GM21717 (cell line): ENCODE data around the gene SUCLG1.

Experiments used
- ATAC-seq: cut with Tn5 transposase; IDR thresholded peaks from one replicate; pipeline ENCODE4 v1.9.1; 2021; ENCODE audit warnings: mild to moderate bottlenecking, moderate library complexity; ENCODE audit not compliant: unreplicated experiment

The SUCLG1 gene

DNA sequence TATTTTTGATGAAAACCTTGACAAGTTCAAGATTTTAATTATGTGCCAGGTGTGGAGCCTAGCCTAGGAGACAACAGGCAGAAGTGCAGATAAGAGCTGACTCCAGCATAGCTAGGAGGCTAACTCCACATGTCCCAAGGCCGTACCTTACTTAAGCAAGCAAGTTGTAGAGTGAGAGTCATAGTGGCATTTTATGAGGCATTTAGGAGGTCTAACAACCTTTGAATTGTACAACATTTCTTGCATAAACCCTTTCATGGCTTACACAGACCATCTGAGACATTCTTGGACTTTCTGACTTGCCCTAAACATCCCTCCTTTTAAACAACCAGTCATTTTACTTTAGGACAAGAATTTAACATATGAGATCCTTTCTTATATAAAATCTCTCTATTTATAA is 8.3 kb upstream of the SUCLG1 start:
- ATAC-seq: no peak

DNA sequence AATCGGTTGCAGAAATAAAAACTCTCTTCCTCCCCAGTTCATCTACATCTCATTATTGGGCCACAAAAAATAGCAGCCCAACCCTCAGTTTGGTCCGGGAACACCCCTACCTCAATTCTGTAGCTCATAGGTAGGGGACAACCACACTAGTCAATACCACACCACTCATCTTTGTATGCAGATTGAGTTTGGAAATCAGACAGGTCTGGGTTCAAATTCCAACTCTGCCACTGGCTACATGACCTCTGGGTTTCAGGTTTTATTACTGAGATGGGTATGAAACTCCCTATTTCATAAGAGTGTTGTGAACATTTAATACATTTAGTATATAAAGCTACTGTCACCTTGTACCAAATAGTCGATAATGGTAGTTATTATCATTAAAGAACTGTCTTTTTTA is 2.2 kb upstream of the SUCLG1 start:
- ATAC-seq: no peak

DNA sequence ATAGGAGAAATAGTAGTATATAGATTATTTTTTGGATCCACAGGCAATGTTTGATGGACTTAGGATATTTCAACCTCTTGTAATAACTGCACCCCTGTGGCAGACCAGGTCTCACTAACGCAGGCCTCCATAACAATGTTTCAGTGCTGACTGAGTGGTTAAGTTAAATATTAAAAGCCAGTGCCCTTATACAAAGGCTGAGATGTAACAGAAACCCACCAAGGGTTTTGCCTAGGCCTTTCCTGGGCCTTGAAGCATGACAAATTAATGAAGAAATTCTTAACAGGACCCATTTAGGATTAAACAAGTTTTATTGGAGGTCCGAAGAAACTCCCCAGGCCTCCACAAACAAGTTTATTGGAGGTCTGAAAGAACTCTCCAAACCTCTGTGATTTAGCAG is 1.6 kb upstream of the SUCLG1 start:
- ATAC-seq: no peak

DNA sequence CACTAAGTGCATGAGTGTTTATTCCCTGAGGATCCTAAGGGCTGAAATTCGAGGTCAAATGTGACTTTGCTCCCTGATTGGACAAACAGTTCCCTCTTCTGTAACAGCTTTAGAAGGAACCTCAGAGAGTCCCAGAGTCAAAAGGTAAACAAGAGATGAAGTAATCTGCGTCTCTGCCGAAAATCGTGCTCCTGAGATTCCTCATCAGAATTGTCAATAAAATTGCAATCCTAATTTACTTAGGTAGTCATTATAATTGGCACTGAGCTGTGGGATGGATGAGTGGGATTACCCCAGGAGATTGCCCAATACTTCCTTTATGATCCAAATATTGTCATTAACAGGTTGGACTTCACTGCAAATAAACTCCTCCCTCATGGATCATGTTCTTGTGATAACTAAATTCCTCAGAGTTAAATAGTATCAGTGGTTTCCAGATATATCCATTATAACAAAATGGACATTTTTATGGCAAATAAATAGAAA is 907 bp upstream of the SUCLG1 start:
- ATAC-seq: no peak

DNA sequence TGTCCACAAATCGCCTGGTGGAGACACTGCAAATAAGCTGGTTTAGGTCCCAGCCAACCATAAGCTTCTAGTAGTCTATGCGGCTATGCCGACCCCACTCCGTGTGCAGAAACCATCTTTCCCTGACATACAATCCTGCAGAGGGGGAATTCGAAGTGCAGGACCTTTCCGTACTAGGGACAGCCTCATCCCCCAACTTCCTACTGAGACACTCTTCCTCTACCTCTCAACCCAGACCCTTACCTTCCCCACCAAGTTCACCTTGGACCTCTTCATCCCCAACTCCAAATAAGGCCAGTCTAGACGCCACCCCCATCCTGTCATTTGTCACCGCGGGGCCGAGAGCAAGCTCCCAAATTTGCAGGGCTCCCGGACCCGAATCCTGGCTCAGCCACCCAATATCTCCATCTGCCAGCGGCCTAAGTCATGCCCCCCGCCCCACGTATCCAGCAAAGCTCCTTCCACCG is 496 bp downstream of the SUCLG1 start:
- peak; percentile 33 for ATAC-seq

DNA sequence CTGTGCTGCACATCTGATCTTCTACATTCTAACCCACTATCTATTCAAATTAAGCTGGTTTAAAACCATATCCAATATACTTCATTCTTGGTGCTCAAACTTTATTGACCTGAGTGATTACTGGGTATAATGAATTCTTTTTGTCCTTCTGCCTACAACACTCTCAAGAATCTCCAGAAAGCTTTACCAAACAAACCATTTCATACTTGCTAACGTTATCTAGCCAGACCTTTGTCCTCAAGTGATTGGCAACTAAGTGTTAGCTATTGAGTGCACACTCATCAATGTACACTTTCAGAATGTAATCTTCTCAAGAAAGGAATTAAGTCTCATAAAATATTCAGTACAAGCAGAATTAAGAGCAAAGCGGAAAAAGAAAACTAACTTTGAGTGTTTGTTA is 1.4 kb downstream of the SUCLG1 start:
- ATAC-seq: no peak

DNA sequence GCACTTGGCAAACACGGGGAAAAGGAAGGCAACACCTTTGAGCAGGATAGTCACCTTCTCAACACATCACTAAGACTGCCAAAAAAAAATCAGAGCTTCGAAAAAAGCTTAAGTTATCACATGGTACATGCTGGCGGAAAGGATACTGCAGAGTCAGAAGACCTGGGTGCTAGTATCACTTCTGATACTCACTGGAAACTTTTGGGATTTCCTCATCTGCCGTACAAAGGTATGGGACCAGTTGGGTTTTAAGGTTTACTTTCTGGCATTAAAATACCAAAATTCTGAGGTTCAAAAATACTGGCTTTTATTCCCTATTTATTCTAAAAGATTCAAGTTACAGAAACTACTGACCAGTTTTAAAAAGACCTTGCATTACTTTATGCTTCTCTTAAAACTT is 2.9 kb downstream of the SUCLG1 start:
- no peak for ATAC-seq

DNA sequence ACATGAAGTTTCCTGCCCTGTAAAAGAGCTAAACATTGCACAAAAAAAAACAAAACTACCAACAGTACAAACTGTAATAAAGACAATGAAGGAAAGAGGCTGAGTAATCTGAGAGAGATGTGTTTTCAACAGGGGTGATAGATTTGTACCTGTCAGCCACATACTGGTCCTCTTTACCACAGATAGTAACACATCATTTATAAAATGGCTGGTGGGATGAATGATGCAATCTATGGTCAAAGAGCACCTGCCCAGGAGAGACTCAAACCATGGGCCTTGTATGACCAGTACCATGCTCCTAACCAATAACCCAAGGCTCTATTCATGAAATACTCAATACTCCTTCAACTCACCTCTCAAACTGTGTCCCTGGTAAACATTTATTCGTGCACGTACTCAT is 4.5 kb downstream of the SUCLG1 start:
- no peak for ATAC-seq

DNA sequence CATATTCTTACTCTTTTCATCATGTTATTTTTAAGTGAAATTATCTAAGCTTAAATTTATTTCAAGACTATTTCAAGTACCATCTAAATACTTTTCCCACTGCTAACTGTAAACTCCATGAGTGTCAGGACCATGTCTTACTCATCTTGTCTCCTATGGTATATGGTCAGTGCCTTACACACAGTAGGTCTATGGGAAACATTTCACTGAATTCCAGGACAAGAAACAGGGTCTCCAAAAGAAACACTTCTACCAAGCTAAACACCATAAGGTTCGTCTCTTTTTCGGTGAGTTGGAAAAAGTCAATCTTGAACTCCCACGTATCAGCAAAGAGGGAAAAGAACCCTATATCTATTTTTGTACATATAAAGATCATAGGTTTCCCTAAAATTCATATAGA is 6.5 kb downstream of the SUCLG1 start:
- no peak for ATAC-seq

DNA sequence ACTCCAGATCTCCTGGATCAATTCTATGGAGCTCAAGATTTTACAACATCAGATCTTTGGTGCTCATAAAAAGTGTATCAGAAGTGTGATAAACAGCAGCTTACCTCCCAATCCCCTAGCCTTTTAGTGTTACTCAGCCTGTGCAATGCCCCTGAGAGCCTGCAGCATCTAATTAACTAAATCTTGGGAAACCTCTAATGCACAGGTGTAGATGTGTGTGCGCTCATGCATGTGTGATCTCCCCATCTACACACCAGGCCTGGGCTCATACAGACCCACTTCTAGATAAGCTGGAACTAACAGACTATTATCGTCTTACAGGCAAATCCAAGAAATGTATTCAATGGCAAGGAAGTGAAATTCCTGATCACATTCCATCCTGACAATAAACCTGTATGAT is 7.5 kb downstream of the SUCLG1 start:
- ATAC-seq: no peak

DNA sequence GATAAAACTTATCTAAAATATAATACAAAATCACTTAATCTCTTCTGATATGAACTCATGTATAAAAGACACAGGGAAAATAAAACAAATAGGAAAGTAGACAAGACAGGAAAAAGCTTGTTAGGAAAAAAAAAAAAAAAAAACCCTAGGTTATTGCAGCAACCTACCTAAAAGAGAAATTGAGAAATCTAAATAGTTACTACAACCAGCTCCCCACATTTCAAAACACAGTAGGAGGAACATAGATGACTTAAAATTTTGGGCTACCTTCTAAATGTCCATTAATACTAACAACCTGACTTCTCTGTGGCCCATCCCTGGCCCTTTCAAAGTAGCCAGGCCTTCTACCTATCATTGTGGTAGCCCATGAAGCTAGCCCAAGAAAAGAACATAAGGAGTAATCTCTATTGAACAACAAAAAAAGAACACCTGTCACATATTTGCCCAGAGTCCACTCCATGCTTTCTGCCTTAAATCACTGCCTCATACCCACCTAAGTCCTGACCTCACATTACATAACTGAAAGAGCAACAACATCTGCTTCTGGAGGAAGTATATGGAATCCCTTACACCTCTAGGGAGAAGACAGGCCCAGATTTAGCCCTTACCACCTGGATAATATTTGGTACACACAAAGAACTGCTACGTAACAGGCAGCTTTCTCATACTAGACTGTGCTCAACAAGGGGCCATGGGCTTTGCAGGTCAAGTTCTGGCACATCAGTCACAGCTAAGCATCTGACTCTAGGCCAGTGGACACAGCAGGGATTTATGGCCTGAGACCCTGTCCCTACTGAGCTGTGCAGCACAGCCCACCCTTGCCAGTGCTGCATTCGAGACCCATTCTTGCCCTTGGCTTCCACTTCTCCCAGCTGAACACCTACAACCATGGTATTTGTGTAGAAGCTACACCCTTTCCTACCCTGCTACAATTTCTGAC is 8.5 kb downstream of the SUCLG1 start:
- ATAC-seq: no peak

DNA sequence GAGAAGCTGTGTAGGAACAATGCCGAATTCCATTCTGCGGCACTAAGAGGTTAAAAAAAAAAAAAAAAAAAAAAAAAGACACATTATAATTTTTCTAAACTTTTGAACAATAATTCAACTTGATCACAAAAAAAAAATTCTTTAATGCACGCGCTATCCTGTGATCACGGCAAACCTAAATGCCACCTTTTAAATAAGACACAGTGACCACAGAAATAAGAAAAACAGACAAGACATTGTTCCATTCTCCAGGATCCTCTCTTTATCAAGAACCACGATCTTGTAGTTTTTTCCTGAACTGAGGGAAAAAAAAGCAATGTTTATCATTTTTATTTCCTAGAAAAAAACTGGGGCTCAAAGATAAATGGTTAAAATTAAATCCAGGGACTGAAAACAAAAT is 9.4 kb downstream of the SUCLG1 start:
- ATAC-seq: no peak

DNA sequence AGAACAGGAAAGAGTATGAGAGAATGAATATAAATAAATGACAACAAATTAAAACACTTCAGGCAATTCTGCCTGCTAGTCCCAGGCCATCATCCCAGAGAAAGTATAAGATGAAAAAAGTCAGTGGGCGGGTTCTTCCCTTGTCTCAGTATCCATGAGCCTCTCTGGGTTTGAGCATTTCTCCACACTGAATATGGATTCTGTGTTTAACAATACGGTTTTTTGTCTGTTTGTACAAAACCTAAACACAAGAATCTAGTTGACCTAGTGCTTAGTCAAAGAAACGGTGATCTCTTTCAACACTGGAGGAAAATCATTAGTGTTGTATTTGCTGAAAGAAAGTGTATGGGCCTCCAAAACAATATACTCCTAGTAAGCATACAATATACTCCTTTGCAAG is 10.0 kb downstream of the SUCLG1 start:
- ATAC-seq: no peak

DNA sequence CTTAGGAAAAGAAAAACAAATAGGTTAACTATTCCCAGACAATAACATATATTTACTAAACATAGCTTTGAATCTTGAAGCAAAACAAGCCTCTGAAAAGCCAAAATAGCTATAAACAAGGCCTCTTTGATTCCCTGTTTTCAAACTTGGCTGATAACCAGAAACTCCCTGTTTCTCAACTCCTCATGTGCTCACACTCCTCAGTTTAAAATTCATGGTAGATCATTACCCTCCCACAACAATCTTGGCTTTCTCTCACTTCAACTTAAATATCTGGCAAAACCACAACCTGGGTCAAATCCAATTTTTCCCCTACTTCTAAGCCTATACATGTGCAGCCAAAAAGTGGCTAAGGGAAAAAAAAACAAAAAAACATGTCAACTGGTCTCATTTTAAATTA is 15.6 kb downstream of the SUCLG1 start:
- ATAC-seq: no peak

DNA sequence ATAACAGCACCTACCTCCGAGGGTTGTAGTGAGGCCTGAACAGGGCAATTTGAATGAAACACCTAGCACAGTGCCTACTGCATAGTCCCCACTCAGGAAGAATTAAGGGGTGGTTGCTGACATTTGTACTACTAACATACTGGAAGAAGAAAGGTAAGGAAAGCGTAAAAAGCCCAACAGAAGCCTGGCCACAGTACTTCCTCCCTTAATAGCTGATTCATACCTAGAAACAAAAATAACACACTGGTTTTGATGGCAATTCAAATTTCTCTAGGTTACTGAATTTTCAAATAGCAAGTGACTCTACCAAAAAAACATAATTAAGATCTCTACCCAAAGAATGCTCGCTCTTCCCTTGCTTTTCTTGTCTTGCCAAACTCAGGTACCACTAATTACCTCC is 16.2 kb downstream of the SUCLG1 start:
- ATAC-seq: no peak

DNA sequence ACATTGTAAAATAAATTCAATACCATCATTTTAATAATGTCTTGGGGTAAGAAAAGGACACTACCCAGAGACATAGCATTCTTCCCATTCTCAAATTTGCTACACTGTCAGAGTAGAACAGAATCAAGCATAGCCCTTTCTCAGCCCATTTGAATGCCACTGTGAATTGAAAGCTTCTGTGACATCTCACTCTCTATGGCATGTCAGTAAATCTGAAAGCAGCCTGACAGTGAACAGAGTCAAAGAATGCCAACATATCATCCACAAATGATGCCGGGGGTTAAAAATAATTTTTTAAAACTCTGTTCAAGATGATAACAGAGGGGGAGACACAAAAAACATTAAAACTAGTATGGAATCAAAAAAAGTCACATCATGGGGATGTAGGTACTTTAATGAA is 17.6 kb downstream of the SUCLG1 start:
- ATAC-seq: no peak

DNA sequence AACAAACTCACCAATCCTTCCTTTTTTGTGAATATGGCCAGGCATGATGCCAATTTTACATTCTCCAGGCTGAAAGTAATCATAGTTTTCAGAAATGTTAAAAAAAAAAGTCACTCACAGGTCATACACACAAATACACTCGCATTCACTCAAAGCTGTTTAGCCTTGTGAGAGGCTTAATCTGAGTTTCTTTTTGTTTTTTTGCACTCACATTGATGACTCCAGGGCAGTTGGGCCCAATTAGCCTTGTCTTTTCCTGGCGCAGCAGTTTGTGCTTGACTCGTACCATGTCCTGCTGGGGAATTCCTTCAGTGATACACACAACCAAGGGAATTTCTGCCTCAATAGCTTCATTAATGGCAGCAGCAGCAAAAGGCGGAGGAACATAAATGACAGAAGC is 18.0 kb downstream of the SUCLG1 start:
- ATAC-seq: no peak

DNA sequence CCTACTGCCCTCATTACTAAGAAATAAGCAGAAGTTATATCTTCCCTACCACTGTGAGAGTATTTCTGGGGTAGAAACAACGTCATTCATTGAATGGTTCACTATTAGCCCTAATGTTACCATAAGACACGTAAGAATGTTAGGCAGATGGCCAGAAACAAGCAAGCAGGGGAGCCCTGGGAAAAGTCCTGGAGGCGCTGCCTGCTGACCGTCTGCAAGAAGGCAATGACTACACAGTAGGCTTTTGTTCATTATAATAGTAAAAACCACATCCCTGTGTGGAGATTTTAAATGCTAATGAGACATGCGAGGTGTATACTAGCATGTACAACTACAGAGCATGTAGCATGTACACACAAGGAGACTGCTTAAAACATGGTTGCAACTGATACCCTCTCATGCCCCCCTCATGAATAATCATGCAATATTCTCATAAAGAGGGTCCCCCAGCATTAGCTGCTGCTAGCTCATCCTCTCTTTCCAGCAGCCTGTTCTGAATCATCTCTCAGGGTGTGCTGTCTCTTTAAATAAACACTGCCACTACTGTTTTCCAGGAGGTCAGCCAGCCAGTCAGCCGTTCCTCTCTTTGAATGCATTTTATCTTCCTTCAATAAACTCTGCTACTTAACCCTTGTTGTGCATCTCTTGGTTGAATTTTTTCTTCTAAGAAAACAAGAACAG is 23.6 kb downstream of the SUCLG1 start:
- ATAC-seq: no peak

DNA sequence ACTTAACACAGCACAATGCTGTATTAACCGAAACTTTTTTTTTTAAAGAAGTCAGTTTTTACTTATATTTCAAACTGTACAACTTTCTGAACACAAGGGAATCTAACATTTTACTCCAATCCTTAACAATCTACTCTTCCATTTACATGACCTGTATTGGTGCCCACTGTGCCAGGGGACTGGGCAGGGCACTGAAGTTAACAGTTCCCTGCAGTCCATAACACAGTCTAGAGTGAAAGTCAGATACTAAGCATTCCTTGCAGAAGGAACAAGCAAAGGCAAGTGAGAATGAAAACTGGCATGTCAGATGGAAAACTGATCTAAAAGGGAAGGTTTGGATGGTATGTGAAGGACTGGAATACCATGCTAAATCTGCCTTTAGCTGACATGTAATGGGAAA is 29.8 kb downstream of the SUCLG1 start:
- no peak for ATAC-seq

DNA sequence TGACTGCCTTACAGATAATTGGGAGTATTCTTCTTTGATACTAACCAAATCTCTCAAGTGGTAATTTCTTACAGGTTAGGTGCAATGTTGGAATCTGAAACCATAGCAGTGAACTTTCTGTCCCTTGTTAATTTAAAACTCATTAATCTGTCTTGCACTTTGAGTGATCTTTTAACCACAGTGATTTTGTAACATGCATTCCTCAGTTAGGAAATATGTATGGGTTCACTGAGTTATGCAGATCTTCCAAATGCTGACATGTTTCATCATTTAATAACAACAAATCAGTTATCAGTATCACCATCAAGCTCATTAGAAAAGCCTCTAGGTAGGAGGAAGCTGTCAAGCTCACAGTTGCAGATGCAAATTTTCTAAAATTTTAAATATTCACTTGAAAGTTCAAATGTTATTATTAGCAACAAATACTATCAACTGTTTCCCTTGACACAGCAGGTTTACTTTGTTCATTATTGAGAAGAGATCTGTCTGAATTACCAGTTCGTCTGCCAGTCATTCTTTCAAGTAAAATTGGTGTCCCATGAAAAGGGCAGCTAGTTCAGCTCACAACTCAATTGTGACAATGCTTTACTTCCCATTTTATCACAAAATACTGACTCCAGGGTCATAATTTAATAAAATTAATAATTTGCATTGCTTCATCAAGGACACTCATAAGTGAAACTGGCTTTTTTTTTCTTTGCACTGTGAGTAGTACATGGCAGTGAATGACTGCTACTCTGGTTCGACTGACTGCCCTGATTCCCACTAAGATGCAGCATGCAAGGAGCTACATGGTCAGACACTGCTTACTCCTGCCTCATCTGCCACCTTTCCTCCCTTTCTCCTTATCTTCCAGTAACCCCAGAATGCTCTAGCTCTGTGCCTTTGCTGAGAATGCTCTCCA is 31.6 kb downstream of the SUCLG1 start:
- ATAC-seq: peak; percentile 55

DNA sequence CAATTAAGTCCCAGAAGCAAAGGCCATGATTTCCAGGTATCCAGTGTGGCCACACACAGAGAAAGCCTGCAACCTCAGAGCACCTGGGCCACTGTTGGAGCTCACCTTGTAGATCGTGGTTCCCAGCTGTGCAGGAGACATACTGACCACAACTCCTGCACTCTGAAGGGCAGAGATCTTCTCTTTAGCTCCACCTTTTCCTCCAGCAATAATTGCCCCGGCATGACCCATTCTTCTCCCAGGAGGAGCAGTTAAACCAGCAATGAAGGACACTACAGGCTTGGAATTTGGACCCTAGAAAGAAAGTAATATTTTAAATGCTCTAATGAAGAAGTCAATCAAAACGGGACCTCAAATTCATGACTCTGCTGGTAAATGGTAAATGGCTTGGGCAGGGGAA is 33.8 kb downstream of the SUCLG1 start:
- ATAC-seq: no peak
